Suprapubic skin (tissue), 4 donors: ENCODE results near the gene EFCAB6. TPM values are rescaled to one million over a fixed set of nuclear protein-coding genes. Genes with fewer than 3 reads are reported as not detected.

Source experiments
- DNase-seq, 2 donors: peaks; one replicate each; pipeline ENCODE4 v3.0.0-alpha.2; 2019; ENCODE audit warnings: low spot score in 2 of 2
- H3K27ac ChIP-seq: fragments of 200-600 bp; sonication (generic); one replicate; pipeline ENCODE4 v1.5.1; 2019
- H3K27me3 ChIP-seq: fragments of 200-600 bp; sonication (generic); one replicate; pipeline ENCODE4 v1.5.1; 2019
- H3K36me3 ChIP-seq: fragments of 200-600 bp; sonication (generic); one replicate; pipeline ENCODE4 v1.5.1; 2019
- H3K4me1 ChIP-seq: fragments of 200-600 bp; sonication (generic); one replicate; pipeline ENCODE4 v1.5.1; 2019
- H3K4me3 ChIP-seq: fragments of 200-600 bp; sonication (generic); one replicate; pipeline ENCODE4 v1.5.1; 2019; ENCODE audit warnings: mild to moderate bottlenecking
- H3K9me3 ChIP-seq: fragments of 200-600 bp; sonication (generic); one replicate; pipeline ENCODE4 v1.5.1; 2019
- EP300 ChIP-seq: sonication (generic); formaldehyde crosslinking; IDR thresholded peaks from one replicate; pipeline ENCODE4 v1.6.1; 2017; ENCODE audit warnings: antibody characterized with exemption
- POLR2A ChIP-seq, 2 donors: fragments of 450-650 bp; IDR thresholded peaks; one replicate each; pipeline ENCODE4 v1.6.1; 2017; ENCODE audit warnings: antibody characterized with exemption in 2 of 2, mild to moderate bottlenecking in 2 of 2, moderate library complexity in 2 of 2
- POLR2AphosphoS5 ChIP-seq, 3 donors: sonication (generic); formaldehyde crosslinking; IDR thresholded peaks; one replicate each; pipeline ENCODE4 v1.6.1; 2017; ENCODE audit warnings: antibody characterized with exemption in 3 of 3
- WGBS: methylation state at CpG from one replicate; pipeline ENCODE4 v1.1.5; 2018; 5-methylcytosine and 5-hydroxymethylcytosine counted together
- total RNA-seq, 4 donors: library from RNA; depleted of rRNA; stranded (reverse); fragments of >200 nt; gene quantifications; one replicate each; pipeline ENCODE4 v1.1.0, GENCODE V29; 2016
- TF ChIP-seq, protein P1 (sequence below), 2 donors: fragments of 200-600 bp in 1 of 2; fragments of 450-650 bp in 1 of 2; sonication (generic) in 1 of 2; IDR thresholded peaks; one replicate each; pipeline ENCODE4 v1.5.1; 2016 to 2019; ENCODE audit warnings: antibody characterized with exemption in 2 of 2, mild to moderate bottlenecking in 1 of 2, moderate library complexity in 1 of 2

Gene EFCAB6
- total RNA-seq, 4 donors from 2014 or later = 1.9 to 4.9 (median 2.9) TPM

DNA sequence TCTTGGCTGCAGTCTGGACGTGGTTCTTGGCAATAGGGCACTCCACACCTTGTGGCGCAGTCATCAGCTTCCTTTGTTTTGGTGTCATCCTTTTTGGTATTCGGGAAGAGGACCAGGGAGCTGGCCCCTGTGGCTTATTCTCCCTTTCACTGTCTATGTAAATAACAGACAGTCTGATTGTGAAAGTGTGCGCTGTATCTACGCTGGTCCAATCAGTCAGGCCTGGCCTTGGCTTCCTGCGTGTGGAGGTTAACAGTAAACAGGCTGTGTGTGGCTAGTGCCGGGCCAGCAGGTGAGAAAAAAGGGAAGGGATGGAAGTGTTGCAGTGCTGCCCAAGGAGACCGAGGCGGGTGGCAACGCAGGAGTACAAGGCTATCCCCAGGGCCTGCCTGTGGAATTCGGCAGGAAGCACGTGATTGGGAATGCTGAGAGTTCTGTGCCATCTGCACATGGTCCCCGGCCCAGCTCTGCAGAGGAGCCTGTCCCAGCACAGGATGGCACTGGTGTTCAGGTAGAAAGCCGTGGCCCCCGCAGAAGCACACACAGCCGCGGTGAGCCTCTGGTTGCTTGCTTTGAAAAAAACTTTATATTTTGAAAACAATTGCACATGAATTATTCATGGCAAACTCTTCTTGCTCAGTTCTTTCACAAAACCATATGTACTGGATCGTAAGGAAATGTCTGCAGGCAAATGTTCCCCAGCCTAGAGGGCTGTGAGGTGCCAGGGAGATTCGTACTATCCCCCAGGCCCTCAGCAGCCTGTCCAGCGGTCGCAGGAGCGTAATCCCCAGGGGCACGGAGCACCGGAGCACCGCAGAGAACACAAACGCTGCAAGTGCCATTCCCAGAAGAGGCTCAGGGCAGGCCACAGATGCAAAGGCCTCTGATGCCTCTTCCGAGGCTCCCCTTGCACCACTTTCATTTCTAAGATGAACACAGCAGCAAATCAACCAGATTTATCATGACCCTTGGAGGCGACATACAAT is 174.5 kb downstream of the EFCAB6 start:
- Histone ChIP-seq H3K9me3 (no peaks in the 10 kb centered on the region), H3K27ac (no peak overlapping the region), H3K4me1 (no peaks in the 10 kb centered on the region), H3K27me3 (no peaks in the 10 kb centered on the region), H3K36me3 (no peaks in the 10 kb centered on the region), H3K4me3 (no peak overlapping the region)
- DNase-seq = no peak
- TF ChIP-seq, protein P1, sequence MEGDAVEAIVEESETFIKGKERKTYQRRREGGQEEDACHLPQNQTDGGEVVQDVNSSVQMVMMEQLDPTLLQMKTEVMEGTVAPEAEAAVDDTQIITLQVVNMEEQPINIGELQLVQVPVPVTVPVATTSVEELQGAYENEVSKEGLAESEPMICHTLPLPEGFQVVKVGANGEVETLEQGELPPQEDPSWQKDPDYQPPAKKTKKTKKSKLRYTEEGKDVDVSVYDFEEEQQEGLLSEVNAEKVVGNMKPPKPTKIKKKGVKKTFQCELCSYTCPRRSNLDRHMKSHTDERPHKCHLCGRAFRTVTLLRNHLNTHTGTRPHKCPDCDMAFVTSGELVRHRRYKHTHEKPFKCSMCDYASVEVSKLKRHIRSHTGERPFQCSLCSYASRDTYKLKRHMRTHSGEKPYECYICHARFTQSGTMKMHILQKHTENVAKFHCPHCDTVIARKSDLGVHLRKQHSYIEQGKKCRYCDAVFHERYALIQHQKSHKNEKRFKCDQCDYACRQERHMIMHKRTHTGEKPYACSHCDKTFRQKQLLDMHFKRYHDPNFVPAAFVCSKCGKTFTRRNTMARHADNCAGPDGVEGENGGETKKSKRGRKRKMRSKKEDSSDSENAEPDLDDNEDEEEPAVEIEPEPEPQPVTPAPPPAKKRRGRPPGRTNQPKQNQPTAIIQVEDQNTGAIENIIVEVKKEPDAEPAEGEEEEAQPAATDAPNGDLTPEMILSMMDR (IDR thresholded peaks at IDR 0.05) = no peak
- no peak for TF ChIP-seq EP300
- no peak for TF ChIP-seq POLR2AphosphoS5 (IDR thresholded peaks at IDR 0.05)
- no peak for TF ChIP-seq POLR2A (IDR thresholded peaks at IDR 0.05)
- WGBS = 81% methylated on average over 27 of the region's 28 CpGs

DNA sequence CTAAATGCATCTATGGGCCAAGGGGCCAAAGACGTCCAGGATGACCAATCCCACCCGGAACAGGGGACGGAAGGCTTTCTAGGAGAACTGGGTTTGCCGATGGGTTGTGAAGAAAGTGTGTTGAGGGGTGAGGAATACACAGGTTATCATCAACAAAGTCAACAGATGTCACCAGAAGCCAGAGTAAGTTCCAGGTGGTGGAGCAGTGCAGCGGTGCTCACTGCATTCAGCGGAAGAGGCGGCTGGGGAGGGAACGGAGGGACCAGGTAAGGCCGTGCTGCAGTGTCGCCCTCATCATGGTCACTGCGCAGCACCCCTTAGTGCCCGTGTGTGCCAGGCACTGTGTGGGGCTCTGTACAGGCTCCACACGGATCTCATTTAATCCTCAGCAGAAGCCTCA is 176.0 kb downstream of the EFCAB6 start:
- no peak overlapping the region for H3K4me3 ChIP-seq
- H3K9me3 ChIP-seq = no peaks in the 10 kb centered on the region
- no peak overlapping the region for H3K27ac ChIP-seq
- no peaks in the 10 kb centered on the region for H3K4me1 ChIP-seq
- no peaks in the 10 kb centered on the region for H3K36me3 ChIP-seq
- 91% methylated on average over 13 of the region's 13 CpGs for WGBS
- H3K27me3 ChIP-seq = no peaks in the 10 kb centered on the region
- TF ChIP-seq EP300 (no peak), POLR2AphosphoS5 (IDR thresholded peaks at IDR 0.05) (no peak), POLR2A (IDR thresholded peaks at IDR 0.05) (no peak)
- TF ChIP-seq, protein P1 (IDR thresholded peaks at IDR 0.05) = no peak
- no peak for DNase-seq

DNA sequence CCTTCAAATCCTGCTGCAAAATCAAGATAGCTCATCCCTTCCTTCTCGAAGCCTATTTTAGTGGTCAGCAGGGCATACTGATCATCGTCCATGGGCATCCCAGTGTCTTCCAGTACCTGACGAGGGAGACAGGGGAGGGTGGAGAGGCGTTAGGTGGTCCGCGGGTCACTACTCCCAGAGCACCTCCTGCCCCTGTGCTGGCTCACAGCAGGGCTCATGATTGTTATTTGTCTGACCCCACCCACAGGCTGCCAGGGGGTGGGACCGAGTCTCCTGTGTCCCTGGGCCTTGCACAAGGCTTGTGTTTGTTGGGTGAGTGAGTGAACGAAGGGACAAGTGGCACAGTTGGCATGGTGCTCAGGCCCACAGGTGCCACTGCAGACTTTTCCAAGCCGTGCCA is 177.0 kb downstream of the EFCAB6 start:
- TF ChIP-seq POLR2AphosphoS5 (IDR thresholded peaks at IDR 0.05) = no peak
- TF ChIP-seq, protein P1 (IDR thresholded peaks at IDR 0.05) = no peak
- TF ChIP-seq POLR2A (IDR thresholded peaks at IDR 0.05) = no peak
- no peak for TF ChIP-seq EP300
- no peaks in the 10 kb centered on the region for H3K4me1 ChIP-seq
- no peaks in the 10 kb centered on the region for H3K9me3 ChIP-seq
- DNase-seq = no peak
- no peak overlapping the region for H3K4me3 ChIP-seq
- no peaks in the 10 kb centered on the region for H3K36me3 ChIP-seq
- 90% methylated on average over 9 of the region's 9 CpGs for WGBS
- no peak overlapping the region for H3K27ac ChIP-seq
- H3K27me3 ChIP-seq = no peaks in the 10 kb centered on the region

DNA sequence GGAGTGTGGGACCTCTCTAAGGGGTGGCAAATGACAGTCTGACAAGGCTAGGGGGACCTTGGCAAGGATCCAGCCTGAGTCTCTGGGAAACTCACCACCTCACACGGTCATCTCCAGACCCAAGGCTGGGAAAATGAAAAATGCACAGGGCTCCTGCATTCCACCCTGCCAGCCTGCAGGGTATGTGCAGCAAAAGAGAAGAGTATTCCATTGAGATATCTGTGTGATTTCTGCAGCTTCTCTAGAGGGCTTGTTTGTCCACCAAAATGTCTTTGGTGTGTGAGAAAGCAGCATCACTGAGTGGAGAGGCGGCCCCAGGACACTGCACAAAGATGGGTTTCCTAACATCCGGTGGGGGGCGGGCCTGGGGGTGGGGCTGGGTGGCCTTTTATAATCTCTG is 177.8 kb downstream of the EFCAB6 start:
- no peak for TF ChIP-seq EP300
- no peak for TF ChIP-seq POLR2AphosphoS5 (IDR thresholded peaks at IDR 0.05)
- no peak for TF ChIP-seq POLR2A (IDR thresholded peaks at IDR 0.05)
- TF ChIP-seq, protein P1 (IDR thresholded peaks at IDR 0.05) = no peak
- 77% methylated on average over 2 of the region's 4 CpGs for WGBS
- no peaks in the 10 kb centered on the region for H3K9me3 ChIP-seq
- H3K36me3 ChIP-seq = no peaks in the 10 kb centered on the region
- H3K4me3 ChIP-seq = no peak overlapping the region
- H3K27me3 ChIP-seq = no peaks in the 10 kb centered on the region
- no peaks in the 10 kb centered on the region for H3K4me1 ChIP-seq
- H3K27ac ChIP-seq = no peak overlapping the region
- DNase-seq = no peak

DNA sequence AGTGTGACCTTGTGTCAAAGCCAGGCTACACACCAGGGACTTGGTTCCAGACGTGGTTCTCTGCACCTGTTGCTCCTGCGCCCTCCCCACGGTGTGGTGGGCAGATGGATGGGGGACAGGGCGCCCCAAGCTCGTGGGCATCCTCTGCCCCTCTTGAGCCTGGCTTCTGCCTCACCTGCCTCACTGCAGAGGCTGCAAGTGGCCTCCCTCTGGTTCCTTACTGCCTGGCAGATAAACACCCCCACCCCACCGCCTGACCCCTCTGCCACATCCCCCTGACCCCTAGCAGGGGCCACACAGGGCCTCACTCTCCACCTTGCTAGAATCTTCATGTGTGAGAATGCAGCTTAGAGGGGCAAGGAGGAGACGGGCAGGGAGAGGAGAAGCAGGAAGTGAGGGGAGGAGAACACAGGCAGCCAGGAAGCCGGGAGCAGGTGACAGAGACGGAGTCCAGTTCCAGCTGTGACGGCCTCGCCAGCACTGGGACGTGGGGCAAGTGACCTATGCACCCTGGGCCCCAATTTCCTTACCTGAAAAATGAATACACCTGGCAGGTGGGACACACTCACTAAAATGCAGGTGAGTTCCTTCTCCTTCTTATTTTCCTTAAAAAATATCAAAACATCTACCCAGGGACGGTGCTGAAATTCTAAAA is 178.3 kb downstream of the EFCAB6 start:
- Histone ChIP-seq H3K27ac (no peak overlapping the region), H3K4me1 (no peaks in the 10 kb centered on the region), H3K36me3 (no peaks in the 10 kb centered on the region), H3K27me3 (no peaks in the 10 kb centered on the region), H3K4me3 (no peak overlapping the region), H3K9me3 (no peaks in the 10 kb centered on the region)
- TF ChIP-seq POLR2AphosphoS5 (IDR thresholded peaks at IDR 0.05) (no peak), EP300 (no peak), POLR2A (IDR thresholded peaks at IDR 0.05) (no peak)
- TF ChIP-seq, protein P1 (IDR thresholded peaks at IDR 0.05) = no peak
- WGBS = 80% methylated on average over 13 of the region's 13 CpGs
- DNase-seq = no peak
